Measurements from ENCODE around the gene VASN.

GRCh38 chr16:4358236-4358635 is 13.4 kb upstream of the VASN start:
- TF ChIP-seq POLR2A (IDR thresholded peaks at IDR 0.05; ENCODE audit: low read depth, low read length) (no peak), TAF1 (IDR thresholded peaks at IDR 0.05; ENCODE audit: low read depth, low read length) (no peak), POLR2AphosphoS5 (IDR thresholded peaks at IDR 0.05; ENCODE audit: low read depth, low read length) (no peak), SPI1 (IDR thresholded peaks at IDR 0.05; ENCODE audit: low read depth, low read length) (no peak), POU2F2 (IDR thresholded peaks at IDR 0.05; ENCODE audit: low read depth, low read length) (no peak), PAX5 (IDR thresholded peaks at IDR 0.05; ENCODE audit: insufficient read depth, low read length, severe bottlenecking) (no peak)

Measured in GM12891 (cell line).